Measurements from ENCODE around the gene KNG1.
"Not testable (repeated sequence)": the region's sequence is repeated elsewhere in the genome, so short reads cannot be mapped to it uniquely, and the experiment has no call there.

KNG1 gene

GRCh38 chr3:186691676-186692075, 25.5 kb upstream of the KNG1 start:
- no peak overlapping the region for H3K9ac ChIP-seq (ENCODE audit: low read length)
- H3K4me1 ChIP-seq (ENCODE audit: control insufficient read depth, insufficient read depth, low read length), result no peaks in the 10 kb centered on the region
- no peaks in the 10 kb centered on the region for H3K36me3 ChIP-seq (ENCODE audit: control insufficient read depth, insufficient read depth, low read length)
- H3K4me3 ChIP-seq (ENCODE audit: low read length), result no peak overlapping the region
- H3K27ac ChIP-seq (ENCODE audit: low read depth, low read length), result no peak overlapping the region
- no peaks in the 10 kb centered on the region for H3K27me3 ChIP-seq (ENCODE audit: control insufficient read depth, insufficient read depth, low read length)

GRCh38 chr3:186693843-186694242, 23.3 kb upstream of the KNG1 start:
- Histone ChIP-seq H3K4me3 (ENCODE audit: low read length) (no peak overlapping the region), H3K36me3 (ENCODE audit: control insufficient read depth, insufficient read depth, low read length) (no peaks in the 10 kb centered on the region), H3K27ac (ENCODE audit: low read depth, low read length) (no peak overlapping the region), H3K9ac (ENCODE audit: low read length) (no peak overlapping the region), H3K27me3 (ENCODE audit: control insufficient read depth, insufficient read depth, low read length) (no peaks in the 10 kb centered on the region), H3K4me1 (ENCODE audit: control insufficient read depth, insufficient read depth, low read length) (no peaks in the 10 kb centered on the region)

GRCh38 chr3:186694288-186695032, 22.7 kb upstream of the KNG1 start:
- no peak overlapping the region for H3K9ac ChIP-seq (ENCODE audit: low read length)
- H3K4me3 ChIP-seq (ENCODE audit: low read length), result no peak overlapping the region
- no peaks in the 10 kb centered on the region for H3K36me3 ChIP-seq (ENCODE audit: control insufficient read depth, insufficient read depth, low read length)
- H3K4me1 ChIP-seq (ENCODE audit: control insufficient read depth, insufficient read depth, low read length), result no peaks in the 10 kb centered on the region
- no peak overlapping the region for H3K27ac ChIP-seq (ENCODE audit: low read depth, low read length)
- no peaks in the 10 kb centered on the region for H3K27me3 ChIP-seq (ENCODE audit: control insufficient read depth, insufficient read depth, low read length)

- no peak overlapping the region for H3K27ac ChIP-seq (ENCODE audit: low read depth, low read length)
- no peak overlapping the region for H3K4me3 ChIP-seq (ENCODE audit: low read length)
- H3K4me1 ChIP-seq (ENCODE audit: control insufficient read depth, insufficient read depth, low read length), result no peaks in the 10 kb centered on the region
- no peaks in the 10 kb centered on the region for H3K36me3 ChIP-seq (ENCODE audit: control insufficient read depth, insufficient read depth, low read length)
- no peaks in the 10 kb centered on the region for H3K27me3 ChIP-seq (ENCODE audit: control insufficient read depth, insufficient read depth, low read length)
- H3K9ac ChIP-seq (ENCODE audit: low read length), result no peak overlapping the region
Observed at GRCh38 chr3:186696522-186696921, 20.6 kb upstream of the KNG1 start.

GRCh38 chr3:186697510-186697909, 19.6 kb upstream of the KNG1 start:
- Histone ChIP-seq H3K4me1 (ENCODE audit: control insufficient read depth, insufficient read depth, low read length) (no peaks in the 10 kb centered on the region), H3K36me3 (ENCODE audit: control insufficient read depth, insufficient read depth, low read length) (no peaks in the 10 kb centered on the region), H3K27me3 (ENCODE audit: control insufficient read depth, insufficient read depth, low read length) (no peaks in the 10 kb centered on the region), H3K27ac (ENCODE audit: low read depth, low read length) (no peak overlapping the region), H3K4me3 (ENCODE audit: low read length) (no peak overlapping the region), H3K9ac (ENCODE audit: low read length) (no peak overlapping the region)

- Histone ChIP-seq H3K4me1 (ENCODE audit: control insufficient read depth, insufficient read depth, low read length) (no peaks in the 10 kb centered on the region), H3K36me3 (ENCODE audit: control insufficient read depth, insufficient read depth, low read length) (no peaks in the 10 kb centered on the region), H3K27ac (ENCODE audit: low read depth, low read length) (no peak overlapping the region), H3K27me3 (ENCODE audit: control insufficient read depth, insufficient read depth, low read length) (no peaks in the 10 kb centered on the region), H3K4me3 (ENCODE audit: low read length) (no peak overlapping the region), H3K9ac (ENCODE audit: low read length) (no peak overlapping the region)
Observed at GRCh38 chr3:186700267-186700666, 16.9 kb upstream of the KNG1 start.

- H3K4me3 ChIP-seq (ENCODE audit: low read length); H3K36me3 ChIP-seq (ENCODE audit: control insufficient read depth, insufficient read depth, low read length); H3K27me3 ChIP-seq (ENCODE audit: control insufficient read depth, insufficient read depth, low read length); H3K27ac ChIP-seq (ENCODE audit: low read depth, low read length); H3K4me1 ChIP-seq (ENCODE audit: control insufficient read depth, insufficient read depth, low read length); H3K9ac ChIP-seq (ENCODE audit: low read length): not testable (repeated sequence)
Observed at GRCh38 chr3:186702451-186702850, 14.7 kb upstream of the KNG1 start.

- H3K4me3 ChIP-seq (ENCODE audit: low read length), result no peak overlapping the region
Observed at GRCh38 chr3:186705882-186706780, 11.0 kb upstream of the KNG1 start.

GRCh38 chr3:186708983-186709679, 8.0 kb upstream of the KNG1 start:
- H3K36me3 ChIP-seq (ENCODE audit: control insufficient read depth, insufficient read depth, low read length), result no peaks in the 10 kb centered on the region
- no peaks in the 10 kb centered on the region for H3K4me1 ChIP-seq (ENCODE audit: control insufficient read depth, insufficient read depth, low read length)
- H3K27me3 ChIP-seq (ENCODE audit: control insufficient read depth, insufficient read depth, low read length), result no peaks in the 10 kb centered on the region
- H3K9ac ChIP-seq (ENCODE audit: low read length), result no peak overlapping the region
- H3K4me3 ChIP-seq (ENCODE audit: low read length), result no peak overlapping the region
- no peak overlapping the region for H3K27ac ChIP-seq (ENCODE audit: low read depth, low read length)

More at GRCh38 chr3:186705882-186706780, 11.0 kb upstream of the KNG1 start:
- H3K27ac ChIP-seq (ENCODE audit: low read depth, low read length), result no peak overlapping the region
- H3K36me3 ChIP-seq (ENCODE audit: control insufficient read depth, insufficient read depth, low read length), result no peaks in the 10 kb centered on the region
- no peak overlapping the region for H3K9ac ChIP-seq (ENCODE audit: low read length)
- H3K27me3 ChIP-seq (ENCODE audit: control insufficient read depth, insufficient read depth, low read length), result no peaks in the 10 kb centered on the region
- no peaks in the 10 kb centered on the region for H3K4me1 ChIP-seq (ENCODE audit: control insufficient read depth, insufficient read depth, low read length)

GRCh38 chr3:186710694-186711093, 6.5 kb upstream of the KNG1 start:
- H3K9ac ChIP-seq (ENCODE audit: low read length); H3K4me1 ChIP-seq (ENCODE audit: control insufficient read depth, insufficient read depth, low read length); H3K27me3 ChIP-seq (ENCODE audit: control insufficient read depth, insufficient read depth, low read length); H3K36me3 ChIP-seq (ENCODE audit: control insufficient read depth, insufficient read depth, low read length); H3K4me3 ChIP-seq (ENCODE audit: low read length); H3K27ac ChIP-seq (ENCODE audit: low read depth, low read length): not testable (repeated sequence)

- no peak overlapping the region for H3K9ac ChIP-seq (ENCODE audit: low read length)
- H3K4me3 ChIP-seq (ENCODE audit: low read length), result no peak overlapping the region
- H3K27me3 ChIP-seq (ENCODE audit: control insufficient read depth, insufficient read depth, low read length), result no peaks in the 10 kb centered on the region
- H3K4me1 ChIP-seq (ENCODE audit: control insufficient read depth, insufficient read depth, low read length), result no peaks in the 10 kb centered on the region
- H3K27ac ChIP-seq (ENCODE audit: low read depth, low read length), result no peak overlapping the region
- H3K36me3 ChIP-seq (ENCODE audit: control insufficient read depth, insufficient read depth, low read length), result no peaks in the 10 kb centered on the region
Observed at GRCh38 chr3:186713499-186713898, 3.7 kb upstream of the KNG1 start.

GRCh38 chr3:186719945-186720739, 3.0 kb downstream of the KNG1 start:
- Histone ChIP-seq H3K4me3 (ENCODE audit: low read length) (no peak overlapping the region), H3K9ac (ENCODE audit: low read length) (no peak overlapping the region), H3K36me3 (ENCODE audit: control insufficient read depth, insufficient read depth, low read length) (no peaks in the 10 kb centered on the region)

More at GRCh38 chr3:186719945-186720739, 3.0 kb downstream of the KNG1 start:
- no peaks in the 10 kb centered on the region for H3K27me3 ChIP-seq (ENCODE audit: control insufficient read depth, insufficient read depth, low read length)
- no peaks in the 10 kb centered on the region for H3K4me1 ChIP-seq (ENCODE audit: control insufficient read depth, insufficient read depth, low read length)
- no peak overlapping the region for H3K27ac ChIP-seq (ENCODE audit: low read depth, low read length)

Data from rectal smooth muscle tissue (tissue), 1 donor.